Measurements from ENCODE around the gene RASAL2. TPM values are rescaled to one million over a fixed set of nuclear protein-coding genes. Genes with fewer than 3 reads are reported as not detected.

The RASAL2 gene
- total RNA-seq, 1 donor from 2014 or later: 44.2 TPM

GRCh38 chr1:178308438-178308837 is 214.5 kb downstream of the RASAL2 start:
- peaks cover 39% of the 10 kb centered on the region for H3K79me2 ChIP-seq (ENCODE audit: insufficient read depth, low read length)
- peaks cover 8% of the 10 kb centered on the region for H3K4me1 ChIP-seq (ENCODE audit: insufficient read depth, low read length)
- DNase-seq (ENCODE audit: low read depth) (no peak), FAIRE-seq (no peak)
- Mint-ChIP-seq H3K27me3 (ENCODE audit: low read depth, unreplicated experiment) (no peaks in the 10 kb centered on the region), H3K4me3 (ENCODE audit: unreplicated experiment) (no peak overlapping the region), H3K27ac (ENCODE audit: unreplicated experiment) (no peak overlapping the region), H3K9me3 (ENCODE audit: unreplicated experiment) (peaks cover 2% of the 10 kb centered on the region), H3K4me1 (ENCODE audit: low read depth, unreplicated experiment) (peaks cover 26% of the 10 kb centered on the region), H3K36me3 (ENCODE audit: low read depth, unreplicated experiment) (no peaks in the 10 kb centered on the region)
- no peak overlapping the region for H3K9ac ChIP-seq (ENCODE audit: low read length)
- H3K4me3 ChIP-seq (ENCODE audit: insufficient read depth, low read depth, low read length): no peak overlapping the region
- no peaks in the 10 kb centered on the region for H3K36me3 ChIP-seq (ENCODE audit: insufficient read depth, low read length)
- H3K27me3 ChIP-seq (ENCODE audit: insufficient read depth, low read length): no peaks in the 10 kb centered on the region
- H3K27ac ChIP-seq (ENCODE audit: low read depth, low read length): no peak overlapping the region
- peaks cover 26% of the 10 kb centered on the region for H4K20me1 ChIP-seq (ENCODE audit: insufficient read depth, low read length)
- TF ChIP-seq CTCF (IDR thresholded peaks at IDR 0.05; ENCODE audit: insufficient read depth, low read depth, low read length) (no peak), EZH2 (IDR thresholded peaks at IDR 0.05; ENCODE audit: insufficient read depth, low read length) (no peak)
- H2AFZ ChIP-seq (ENCODE audit: low read depth, low read length): no peak overlapping the region
- H3K4me2 ChIP-seq (ENCODE audit: low read length): no peak overlapping the region
- H3K9me3 ChIP-seq (ENCODE audit: insufficient read depth, low read depth, low read length): no peaks in the 10 kb centered on the region

- H3K79me2 ChIP-seq (ENCODE audit: insufficient read depth, low read length): peaks cover 34% of the 10 kb centered on the region
- H3K9ac ChIP-seq (ENCODE audit: low read length): peak overlapping the region; percentile 25
Observed at GRCh38 chr1:178310685-178311105, 216.8 kb downstream of the RASAL2 start.

More at GRCh38 chr1:178310685-178311105, 216.8 kb downstream of the RASAL2 start:
- Histone ChIP-seq H2AFZ (ENCODE audit: low read depth, low read length) (no peak overlapping the region), H3K9me3 (ENCODE audit: insufficient read depth, low read depth, low read length) (no peaks in the 10 kb centered on the region), H3K4me3 (ENCODE audit: insufficient read depth, low read depth, low read length) (no peak overlapping the region), H3K4me2 (ENCODE audit: low read length) (peak overlapping the region; percentile 33), H3K4me1 (ENCODE audit: insufficient read depth, low read length) (peaks cover 8% of the 10 kb centered on the region), H3K27me3 (ENCODE audit: insufficient read depth, low read length) (no peaks in the 10 kb centered on the region), H3K36me3 (ENCODE audit: insufficient read depth, low read length) (no peaks in the 10 kb centered on the region), H4K20me1 (ENCODE audit: insufficient read depth, low read length) (peaks cover 21% of the 10 kb centered on the region), H3K27ac (ENCODE audit: low read depth, low read length) (no peak overlapping the region)
- FAIRE-seq: peak; percentile 79
- Mint-ChIP-seq H3K36me3 (ENCODE audit: low read depth, unreplicated experiment) (no peaks in the 10 kb centered on the region), H3K4me1 (ENCODE audit: low read depth, unreplicated experiment) (peaks cover 24% of the 10 kb centered on the region), H3K27ac (ENCODE audit: unreplicated experiment) (peak overlapping the region; percentile 89), H3K27me3 (ENCODE audit: low read depth, unreplicated experiment) (no peaks in the 10 kb centered on the region), H3K4me3 (ENCODE audit: unreplicated experiment) (no peak overlapping the region), H3K9me3 (ENCODE audit: unreplicated experiment) (no peaks in the 10 kb centered on the region)
- TF ChIP-seq CTCF (IDR thresholded peaks at IDR 0.05; ENCODE audit: insufficient read depth, low read depth, low read length): peak; percentile 79
- TF ChIP-seq EZH2 (IDR thresholded peaks at IDR 0.05; ENCODE audit: insufficient read depth, low read length): no peak
- DNase-seq (ENCODE audit: low read depth): peak; percentile 65
